Measurements from ENCODE around the gene GJA4.
"Not testable (repeated sequence)": the region's sequence is repeated elsewhere in the genome, so short reads cannot be mapped to it uniquely, and the experiment has no call there.

The GJA4 gene

GRCh38 chr1:34792424-34792823 lies 375 bp upstream of the GJA4 start:
- no peak for DNase-seq

DNA sequence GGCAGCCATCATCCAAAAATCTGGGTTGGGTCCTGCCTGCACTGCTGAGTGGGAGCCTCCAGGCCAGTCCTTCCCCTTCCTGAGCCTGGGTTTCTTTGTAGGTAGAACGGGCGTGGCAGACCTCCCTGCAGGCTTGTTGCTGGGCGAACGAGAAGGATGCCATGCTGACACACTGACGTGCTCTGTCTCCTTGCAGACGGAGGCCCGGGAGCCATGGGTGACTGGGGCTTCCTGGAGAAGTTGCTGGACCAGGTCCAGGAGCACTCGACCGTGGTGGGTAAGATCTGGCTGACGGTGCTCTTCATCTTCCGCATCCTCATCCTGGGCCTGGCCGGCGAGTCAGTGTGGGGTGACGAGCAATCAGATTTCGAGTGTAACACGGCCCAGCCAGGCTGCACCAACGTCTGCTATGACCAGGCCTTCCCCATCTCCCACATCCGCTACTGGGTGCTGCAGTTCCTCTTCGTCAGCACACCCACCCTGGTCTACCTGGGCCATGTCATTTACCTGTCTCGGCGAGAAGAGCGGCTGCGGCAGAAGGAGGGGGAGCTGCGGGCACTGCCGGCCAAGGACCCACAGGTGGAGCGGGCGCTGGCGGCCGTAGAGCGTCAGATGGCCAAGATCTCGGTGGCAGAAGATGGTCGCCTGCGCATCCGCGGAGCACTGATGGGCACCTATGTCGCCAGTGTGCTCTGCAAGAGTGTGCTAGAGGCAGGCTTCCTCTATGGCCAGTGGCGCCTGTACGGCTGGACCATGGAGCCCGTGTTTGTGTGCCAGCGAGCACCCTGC lies 1.4 kb downstream of the GJA4 start:
- DNase-seq = no peak

DNA sequence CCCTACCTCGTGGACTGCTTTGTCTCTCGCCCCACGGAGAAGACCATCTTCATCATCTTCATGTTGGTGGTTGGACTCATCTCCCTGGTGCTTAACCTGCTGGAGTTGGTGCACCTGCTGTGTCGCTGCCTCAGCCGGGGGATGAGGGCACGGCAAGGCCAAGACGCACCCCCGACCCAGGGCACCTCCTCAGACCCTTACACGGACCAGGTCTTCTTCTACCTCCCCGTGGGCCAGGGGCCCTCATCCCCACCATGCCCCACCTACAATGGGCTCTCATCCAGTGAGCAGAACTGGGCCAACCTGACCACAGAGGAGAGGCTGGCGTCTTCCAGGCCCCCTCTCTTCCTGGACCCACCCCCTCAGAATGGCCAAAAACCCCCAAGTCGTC lies 2.0 kb downstream of the GJA4 start:
- no peak for DNase-seq

GRCh38 chr1:34795916-34796315 lies 3.1 kb downstream of the GJA4 start:
- no peak for DNase-seq

DNA sequence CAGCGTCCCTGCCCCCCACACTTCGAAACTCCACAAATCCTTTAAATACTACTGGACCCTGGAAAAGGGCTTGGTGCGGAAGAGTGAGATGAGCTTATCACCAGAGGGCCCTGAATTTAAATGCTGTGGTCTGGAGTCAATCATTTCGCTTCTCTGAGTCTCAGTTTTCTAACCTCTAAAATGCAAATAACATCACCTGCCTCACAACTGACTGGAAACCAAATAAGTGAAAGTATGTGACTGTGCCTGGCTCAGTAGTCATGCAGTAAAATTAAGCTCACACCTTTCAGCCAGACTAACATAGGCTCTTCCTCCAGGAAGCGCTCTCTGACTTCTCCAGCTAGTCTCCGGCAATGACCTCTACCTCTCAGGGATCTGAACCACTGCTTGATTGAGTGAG lies 4.2 kb downstream of the GJA4 start:
- no peak for DNase-seq

GRCh38 chr1:34800214-34800613 lies 7.4 kb downstream of the GJA4 start:
- DNase-seq = no peak

DNA sequence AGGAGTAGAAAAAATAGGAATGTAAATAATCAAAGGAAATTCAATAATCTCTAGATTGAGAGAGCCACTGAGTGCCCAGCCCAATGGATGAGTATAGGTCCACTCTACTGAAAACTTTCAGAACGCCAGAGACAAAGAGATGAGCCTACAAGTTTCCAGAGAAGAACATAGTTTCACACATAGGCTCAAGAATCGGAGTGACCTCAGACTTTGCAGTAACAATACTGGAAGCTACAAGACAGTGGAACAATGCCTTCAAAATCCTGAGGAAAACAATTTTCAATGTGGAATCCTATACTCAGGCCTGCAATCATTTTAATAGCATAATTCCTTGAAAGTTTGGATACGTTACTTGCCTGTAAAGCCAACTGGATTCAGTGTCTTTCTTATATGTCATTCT lies 11.0 kb downstream of the GJA4 start:
- DNase-seq = no peak

DNA sequence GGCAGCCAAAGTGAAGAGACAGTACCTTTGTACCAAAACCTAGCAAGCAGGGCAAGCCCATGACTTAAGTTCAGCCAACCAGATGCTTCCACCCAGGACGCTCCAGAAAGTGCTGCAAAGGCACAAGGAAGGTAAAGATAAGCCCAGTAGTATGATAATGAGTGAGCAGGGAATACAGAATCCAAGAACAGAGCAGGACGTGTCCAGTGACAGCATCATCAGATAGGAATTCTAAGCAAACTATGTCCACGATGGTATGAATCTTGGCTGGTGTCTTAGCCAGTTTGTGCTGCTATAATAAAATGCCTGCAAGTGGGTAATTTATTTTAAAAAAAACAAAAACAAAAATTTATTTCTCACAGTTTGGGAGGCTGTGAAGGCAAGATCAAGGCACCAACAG lies 13.6 kb downstream of the GJA4 start:
- DNase-seq = no peak

DNA sequence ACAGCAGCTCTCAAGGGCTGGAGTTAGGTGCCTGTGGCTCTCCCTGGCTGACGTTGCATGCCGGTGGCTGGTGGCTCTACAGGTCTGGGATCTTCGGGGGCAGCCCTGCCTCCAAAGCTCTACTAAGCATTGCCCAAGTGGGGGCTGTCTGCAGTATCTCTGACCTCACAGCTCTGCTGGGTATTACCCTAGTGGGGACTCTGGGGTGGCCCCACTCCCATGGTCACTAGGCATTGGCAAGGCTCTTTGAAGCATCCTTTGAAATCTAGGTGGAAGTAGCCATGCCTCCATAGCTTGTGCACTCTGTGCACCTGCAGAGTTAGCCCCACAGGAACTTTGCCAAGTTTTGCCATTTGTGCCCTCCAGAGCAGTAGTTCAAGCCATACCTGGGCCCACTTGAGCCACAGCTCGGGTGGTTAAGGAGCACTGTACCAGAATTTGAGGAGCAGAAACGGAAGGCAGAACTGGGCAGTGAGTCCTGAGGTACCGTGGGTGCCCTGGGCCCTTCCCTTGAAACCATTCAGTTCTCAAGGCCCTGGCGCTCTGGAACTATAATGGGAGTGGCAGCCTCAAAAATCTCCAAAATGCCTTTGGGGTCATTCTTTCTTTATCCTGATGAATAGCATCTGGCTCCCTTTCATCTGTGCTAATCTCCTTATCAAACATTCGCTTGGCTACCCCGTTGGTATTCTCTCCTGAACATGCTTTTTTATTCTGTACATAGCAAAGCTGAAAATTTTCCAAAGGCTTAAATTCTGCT lies 15.4 kb downstream of the GJA4 start:
- no peak for DNase-seq

GRCh38 chr1:34810781-34811180 lies 18.0 kb downstream of the GJA4 start:
- not testable (repeated sequence) for DNase-seq

DNA sequence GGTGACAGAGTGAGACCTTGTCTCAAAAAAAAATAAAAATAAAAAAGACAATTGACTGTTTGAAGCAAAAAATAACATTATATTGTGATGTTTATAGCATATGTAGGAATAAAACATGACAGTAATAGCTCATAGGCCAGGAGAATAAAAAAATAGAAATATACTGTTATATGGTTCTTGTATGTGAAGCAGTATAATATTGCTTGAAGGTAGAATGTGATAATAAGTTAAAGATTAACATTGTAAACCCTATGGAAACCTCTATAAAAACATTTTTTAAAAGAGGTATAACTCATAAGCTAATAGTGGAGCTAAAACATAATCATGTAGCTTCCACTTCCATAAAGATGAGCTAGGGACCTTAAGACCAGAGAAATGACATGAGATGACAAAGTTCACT lies 23.5 kb downstream of the GJA4 start:
- no peak for DNase-seq

DNA sequence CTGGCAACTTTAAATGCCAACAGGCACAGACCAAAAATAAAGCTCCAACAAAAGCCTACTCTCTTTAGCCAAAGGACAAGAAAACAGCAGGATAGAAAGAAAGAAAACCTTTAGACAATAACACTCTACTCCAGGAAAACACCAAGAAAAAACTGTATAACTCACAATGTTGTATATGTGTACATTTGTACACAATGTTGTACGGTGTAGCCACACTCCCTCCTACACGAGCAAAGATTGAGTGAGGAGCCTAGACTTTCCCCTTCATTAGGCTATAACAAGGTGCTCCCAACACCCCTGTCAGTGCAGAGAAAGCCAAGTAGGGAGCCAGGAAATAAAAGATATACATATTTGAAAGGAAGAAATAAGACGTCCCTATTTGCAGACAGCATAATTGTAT lies 24.0 kb downstream of the GJA4 start:
- DNase-seq = no peak

DNA sequence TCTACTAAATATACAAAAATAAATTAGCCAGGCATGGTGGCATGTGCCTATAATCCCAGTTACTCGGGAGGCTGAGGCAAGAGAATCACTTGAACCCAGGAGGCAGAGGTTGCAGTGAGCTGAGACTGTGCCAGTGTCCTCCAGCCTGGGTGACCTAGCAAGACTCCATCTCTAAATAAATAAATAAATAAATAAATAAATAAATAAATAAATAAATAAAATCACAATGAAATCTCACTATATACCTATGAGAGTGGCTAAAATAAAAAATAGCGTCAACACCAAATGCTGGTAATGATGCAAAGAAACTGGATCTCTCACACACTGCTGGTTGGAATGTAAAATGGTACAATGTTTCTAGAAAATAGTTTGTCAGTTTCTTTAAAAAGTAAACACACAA lies 26.1 kb downstream of the GJA4 start:
- not testable (repeated sequence) for DNase-seq

DNA sequence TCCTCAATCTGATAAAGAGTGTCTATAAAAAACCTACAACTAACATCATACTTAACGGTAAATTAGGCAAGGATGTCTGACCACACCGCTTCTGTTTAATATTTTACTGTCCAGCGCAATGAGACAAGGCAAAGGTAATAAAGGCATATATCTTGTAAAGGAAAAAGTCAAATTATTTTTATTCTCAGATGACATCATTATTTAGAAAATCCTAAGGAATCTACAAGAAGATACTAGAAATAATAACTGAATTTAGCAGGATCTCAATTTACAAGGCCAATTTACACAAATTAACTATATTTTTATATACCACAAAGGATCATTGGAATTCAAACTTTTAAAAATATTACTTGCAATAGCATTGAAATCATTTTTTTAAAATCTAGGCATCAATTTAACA lies 29.4 kb downstream of the GJA4 start:
- no peak for DNase-seq

GRCh38 chr1:34824817-34825454 lies 32.1 kb downstream of the GJA4 start:
- no peak for DNase-seq

DNA sequence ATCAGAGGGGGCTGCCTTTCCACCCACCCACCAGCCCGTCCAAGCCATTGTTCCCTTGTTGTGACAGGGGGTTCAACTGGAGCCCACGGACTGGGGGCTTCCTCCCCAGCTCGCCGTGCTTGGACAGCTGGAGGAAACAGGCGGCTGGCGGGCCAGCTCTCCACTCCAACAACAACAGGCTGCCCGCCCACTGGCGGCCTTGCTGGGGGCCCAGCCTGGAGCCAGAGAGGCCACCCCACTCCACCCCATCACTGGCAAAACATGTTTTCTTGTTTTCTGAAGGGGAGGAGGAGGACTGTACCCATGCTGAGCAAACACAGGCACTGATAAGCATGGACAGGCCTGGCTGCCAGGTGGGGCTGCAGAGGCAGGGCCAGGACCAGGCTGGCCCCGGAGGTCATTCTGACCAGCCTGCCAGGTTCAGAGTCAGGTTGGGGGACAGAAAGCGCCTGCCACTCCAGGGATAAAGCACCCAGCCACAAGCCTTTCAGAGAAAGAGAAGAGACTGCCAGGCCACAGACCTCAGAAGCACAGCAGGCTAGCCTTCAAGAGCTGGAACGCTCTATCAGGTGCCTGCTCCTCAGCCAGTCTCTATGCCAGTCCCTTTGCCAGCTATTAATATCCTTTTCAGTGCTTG lies 32.8 kb downstream of the GJA4 start:
- no peak for DNase-seq

DNA sequence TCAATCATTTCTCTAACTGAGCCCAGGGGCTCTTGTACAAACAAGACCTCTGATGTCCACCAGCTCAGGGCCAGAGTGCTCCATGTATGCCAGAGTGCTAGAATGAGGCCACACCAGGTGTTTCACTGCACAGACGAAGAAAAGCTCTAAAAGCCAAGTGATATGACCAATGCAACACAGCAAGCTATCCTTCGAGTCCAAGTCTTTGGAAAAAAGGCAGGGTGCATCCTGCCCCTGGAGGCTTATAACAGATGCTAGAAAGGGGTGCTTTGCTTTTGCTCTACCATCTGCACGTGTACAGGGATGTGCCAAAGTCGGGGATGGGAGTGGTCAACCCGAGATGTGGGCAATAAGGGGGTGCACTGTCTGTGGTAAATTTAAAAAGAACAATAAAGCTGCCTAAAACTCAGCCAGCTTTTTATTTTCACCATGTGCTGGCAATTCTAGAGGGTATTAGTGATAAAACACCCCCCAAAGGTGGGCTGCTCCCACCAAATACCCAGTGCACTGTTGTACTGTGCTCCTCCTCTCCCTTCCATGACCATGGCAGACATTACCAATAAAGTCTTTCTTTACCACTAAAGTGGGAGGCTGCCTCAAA lies 34.6 kb downstream of the GJA4 start:
- no peak for DNase-seq

- DNase-seq = no peak
Measured at GRCh38 chr1:34828611-34829010, 35.8 kb downstream of the GJA4 start.

- no peak for DNase-seq
Measured at GRCh38 chr1:34829250-34829649, 36.5 kb downstream of the GJA4 start.

DNA sequence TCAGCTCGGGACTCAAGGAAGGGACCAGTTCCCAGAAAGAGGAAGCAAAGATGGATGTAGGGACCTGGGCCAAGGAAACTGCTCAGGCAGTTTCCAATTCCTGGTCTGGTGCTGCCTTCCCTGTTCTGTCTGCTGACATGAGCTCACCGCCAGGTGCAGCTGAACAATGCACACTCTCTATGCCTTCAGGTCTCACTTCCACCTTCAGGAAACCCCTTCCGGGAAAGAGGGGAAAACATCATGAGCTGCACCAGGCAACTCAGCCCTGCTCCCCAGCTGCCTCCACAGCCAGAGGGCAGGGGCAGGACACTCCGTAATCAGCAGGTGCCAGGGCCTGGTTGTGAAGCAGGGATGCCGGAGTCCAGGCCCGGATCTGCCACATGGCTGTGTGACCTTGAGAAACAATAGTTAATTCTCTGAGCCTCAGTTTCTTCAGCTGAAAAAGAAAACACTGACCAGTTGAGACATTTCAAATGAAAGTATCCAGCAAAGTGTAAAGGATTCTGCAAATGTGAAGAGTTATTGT lies 39.0 kb downstream of the GJA4 start:
- DNase-seq = no peak

DNA sequence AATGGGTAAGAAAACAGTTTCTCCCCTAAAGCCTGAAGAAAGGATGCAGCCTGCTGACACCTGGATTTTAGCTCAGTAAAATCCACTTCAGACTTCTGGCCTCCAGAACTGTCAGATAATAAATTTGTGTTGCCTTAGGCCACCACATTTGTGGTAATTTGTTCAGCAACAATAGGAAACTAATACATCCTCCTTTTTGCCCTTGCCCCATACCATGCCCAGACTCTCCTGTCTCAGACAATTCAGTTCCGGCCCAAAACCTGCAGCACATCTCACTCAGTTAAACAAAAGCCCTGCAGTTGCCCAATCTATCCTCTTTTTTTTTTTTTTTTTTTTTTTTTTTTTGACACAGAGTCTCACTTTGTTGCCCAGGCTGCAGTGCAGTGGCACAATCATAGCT lies 40.9 kb downstream of the GJA4 start:
- DNase-seq = no peak

- no peak for DNase-seq
Measured at GRCh38 chr1:34839526-34840305, 46.9 kb downstream of the GJA4 start.
